Islet of Langerhans (tissue), 1 donor: Measurements from ENCODE around the gene CST3.
"Not testable (repeated sequence)": the region's sequence is repeated elsewhere in the genome, so short reads cannot be mapped to it uniquely, and the experiment has no call there.

Source experiments
- FAIRE-seq: peaks from one replicate; lab custom pipeline; 2011; peaks lifted over from hg19 to GRCh38; lab: Jason Lieb, UNC

The CST3 gene

DNA sequence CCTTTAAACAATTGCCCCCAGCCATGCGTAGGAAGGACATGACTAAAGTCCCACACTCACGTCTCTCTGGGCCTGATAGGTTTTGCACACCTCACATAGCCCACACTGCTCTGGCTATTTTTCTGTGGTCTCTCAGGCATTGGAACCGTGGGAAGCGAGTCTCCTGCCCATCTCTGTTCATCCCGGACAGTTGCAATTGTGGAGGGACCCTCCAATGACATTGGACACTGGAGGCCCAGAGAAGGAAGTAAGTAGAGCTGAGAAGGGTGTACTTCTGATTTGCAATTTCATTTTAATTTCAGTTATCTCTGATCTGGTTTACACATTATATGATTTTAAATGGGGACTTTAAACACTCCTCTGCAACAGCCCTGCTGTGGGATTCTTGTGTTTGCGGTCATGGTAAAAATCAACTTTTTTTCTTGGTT, 23.3 kb upstream of the CST3 start:
- FAIRE-seq: no peak

DNA sequence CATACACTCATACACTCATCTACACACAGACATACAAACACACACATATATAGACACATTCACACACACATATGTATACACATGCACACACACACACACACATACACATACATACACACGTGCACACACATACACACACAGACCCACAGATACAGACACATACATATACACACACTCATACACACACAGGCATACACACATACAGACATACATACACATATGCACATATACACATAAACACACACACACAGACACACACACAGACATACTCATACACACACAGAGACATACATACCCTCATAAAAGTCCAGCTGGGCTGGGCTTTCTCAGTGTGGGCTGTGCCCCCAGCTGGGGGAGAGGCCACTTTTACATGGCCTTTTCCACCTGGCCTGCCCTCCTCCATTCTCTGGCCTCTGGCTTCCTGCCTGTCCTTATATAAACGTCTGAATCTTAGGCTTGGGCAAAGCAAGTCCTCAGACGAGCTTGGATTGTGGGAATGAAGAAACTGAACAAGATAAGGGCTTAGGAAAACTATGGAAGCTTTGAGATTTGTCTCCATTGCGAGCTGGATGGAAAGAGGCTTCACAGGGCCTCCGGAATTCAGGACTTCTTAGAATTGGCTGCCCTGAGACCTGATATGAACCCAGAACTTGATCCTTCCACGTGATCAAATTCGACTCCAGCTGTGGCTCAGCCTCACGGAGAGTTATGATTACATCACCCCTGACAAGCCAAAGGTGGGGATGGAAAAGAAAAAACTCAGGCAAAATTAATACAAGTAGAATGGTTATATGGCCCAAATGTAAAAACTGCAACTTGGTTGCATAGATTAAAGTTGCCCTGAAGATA, 22.5 kb upstream of the CST3 start:
- FAIRE-seq: no peak

DNA sequence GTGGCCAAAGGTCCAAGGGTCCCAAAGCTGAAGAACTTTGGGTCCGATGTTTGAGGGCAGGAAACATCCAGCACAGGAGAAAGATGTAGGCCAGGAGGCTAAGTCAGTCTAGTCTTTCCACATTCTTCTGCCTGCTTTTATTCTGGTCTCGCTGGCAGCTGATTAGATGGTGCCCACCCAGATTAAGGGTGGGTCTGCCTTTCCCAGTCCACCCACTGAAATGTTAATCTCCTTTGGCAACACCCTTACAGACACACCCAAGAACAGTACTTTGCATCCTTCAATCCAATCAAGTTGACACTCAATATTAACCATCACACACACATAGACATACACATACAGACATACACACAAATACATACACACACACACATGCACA, 21.8 kb upstream of the CST3 start:
- not testable (repeated sequence) for FAIRE-seq

DNA sequence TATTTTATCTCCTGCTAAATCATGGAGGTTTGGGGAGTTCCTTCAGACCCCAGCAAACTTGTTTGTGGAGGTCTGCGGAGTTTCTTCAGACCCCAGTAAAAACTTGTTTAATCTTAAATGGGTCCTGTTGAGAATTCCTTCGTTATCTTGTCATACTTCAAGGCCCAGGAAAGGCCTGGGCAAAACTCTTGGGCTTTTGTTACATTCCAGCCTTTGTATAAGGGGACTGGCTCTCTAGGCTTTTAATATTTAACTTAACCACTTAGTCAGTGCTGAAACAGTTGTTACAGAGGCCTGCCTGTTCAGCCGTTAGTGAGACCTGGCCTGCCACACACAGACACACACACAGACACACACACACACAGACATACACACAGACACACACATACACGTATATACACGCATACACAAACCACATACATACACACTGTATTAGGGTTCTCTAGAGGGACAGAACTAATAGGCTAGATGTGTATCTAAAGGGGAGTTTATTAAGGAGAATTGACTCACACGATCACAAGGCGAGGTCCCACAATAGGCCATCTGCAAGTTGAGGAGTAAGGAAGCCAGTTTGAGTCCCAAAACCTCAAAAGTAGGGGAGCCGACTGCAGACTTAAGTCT, 21.3 kb upstream of the CST3 start:
- no peak for FAIRE-seq

DNA sequence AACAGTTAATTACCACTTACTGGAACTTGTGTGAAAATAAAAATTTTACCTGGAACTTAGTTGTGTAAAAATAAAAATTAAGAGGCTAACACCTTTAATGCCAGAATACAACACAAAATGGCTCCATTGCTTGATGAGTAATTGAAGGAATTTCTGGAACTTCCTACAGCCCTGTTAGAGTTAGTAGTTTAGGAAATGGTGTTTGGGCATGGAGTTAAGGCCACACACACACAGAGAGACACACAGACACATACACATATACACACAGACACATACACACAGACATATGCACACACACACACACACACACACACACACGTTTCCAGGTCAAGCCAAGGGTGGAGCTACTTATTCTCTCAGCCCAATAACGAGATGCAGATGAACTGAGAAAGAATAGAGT, 20.6 kb upstream of the CST3 start:
- FAIRE-seq: no peak

DNA sequence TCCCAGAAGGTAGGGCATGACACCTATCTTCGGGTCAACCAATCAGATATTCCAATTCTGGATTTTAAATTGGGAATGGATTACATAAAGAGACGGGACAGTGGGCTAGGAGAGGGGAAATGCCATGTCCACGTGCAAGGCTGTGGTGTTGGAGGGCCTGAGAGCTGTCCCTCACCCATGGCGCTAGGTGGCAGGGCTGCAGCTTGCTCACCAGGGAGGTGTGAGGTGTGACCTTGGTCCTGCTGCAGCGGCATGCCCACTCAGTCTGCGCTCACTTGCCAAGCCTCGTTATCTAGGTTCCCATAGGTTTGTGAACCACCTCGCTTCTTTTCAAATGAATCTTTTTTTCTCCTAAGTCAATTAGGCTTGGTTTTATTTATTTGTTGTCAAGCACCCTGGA, 19.4 kb upstream of the CST3 start:
- no peak for FAIRE-seq

DNA sequence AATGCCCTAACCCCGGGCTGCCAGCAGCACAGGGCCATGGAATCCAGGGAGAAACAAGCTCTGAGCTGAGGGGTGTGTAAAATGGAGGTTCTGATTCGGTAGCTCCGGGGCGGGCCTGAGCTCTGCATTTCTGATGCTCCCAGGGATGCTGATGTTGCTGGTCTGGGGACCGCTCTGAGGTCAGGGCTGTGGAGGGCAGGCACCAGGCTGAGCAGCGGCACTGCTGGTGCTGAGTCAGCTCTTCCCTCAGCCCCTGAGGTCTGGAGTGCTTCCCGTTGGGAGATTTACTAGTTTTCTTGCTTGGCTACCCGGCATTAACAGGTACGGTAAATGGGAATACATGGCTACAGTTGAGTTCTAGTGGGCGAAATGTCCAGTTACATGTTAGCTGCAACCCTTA, 18.6 kb upstream of the CST3 start:
- no peak for FAIRE-seq

DNA sequence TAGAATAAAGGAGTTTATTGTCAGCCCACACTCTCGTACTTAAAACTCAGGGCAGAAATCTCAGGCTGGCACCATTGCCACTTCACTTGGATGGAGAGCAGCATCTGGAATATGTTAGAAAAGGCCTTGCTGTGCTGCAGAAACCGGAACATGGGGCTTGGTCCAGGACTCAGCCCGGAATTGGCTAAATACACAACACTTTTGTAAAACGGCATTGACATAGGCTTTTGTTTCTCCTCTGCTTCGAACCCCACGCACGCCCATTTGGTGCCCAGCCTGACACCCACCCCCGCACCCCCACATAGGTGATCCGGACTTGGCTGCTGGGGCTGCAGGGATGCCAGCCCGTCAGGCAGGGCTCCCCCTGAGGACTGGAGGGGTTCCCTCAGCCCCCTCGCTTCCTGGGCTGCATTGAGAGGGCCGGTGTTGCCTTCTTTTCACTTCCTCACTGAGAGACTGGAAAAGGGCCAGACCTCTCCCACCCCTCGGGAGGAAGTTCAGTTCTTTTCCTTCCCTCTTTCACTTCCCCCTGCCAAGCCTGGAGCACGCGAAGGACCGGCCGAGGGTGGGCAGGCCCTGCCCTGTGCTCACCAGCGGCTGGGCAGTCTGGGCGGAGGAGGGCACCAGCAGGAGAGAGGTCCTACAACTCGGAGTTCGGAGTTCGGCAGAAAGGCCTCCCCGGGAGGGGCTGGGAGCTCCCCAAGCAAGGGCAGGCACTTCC, 17.9 kb upstream of the CST3 start:
- FAIRE-seq: no peak

DNA sequence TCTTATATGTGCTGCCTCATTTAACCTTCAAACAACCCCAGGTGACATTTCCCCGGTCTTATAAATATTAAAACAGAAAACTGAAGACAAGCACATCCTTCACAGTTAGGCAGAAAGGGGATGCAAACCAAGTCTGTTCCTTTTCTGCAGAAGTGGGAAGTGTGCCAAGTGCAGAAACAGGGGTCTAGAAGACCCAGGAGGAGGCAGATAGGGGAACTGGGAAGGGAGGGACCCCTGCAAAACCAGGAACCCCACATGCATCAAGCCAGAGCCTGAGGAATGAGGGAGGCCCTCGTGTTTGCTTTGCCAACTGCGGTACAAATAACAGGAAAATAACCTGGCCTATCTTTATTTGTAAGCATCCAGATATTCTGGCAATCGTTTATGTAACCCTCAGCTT, 17.0 kb upstream of the CST3 start:
- no peak for FAIRE-seq

DNA sequence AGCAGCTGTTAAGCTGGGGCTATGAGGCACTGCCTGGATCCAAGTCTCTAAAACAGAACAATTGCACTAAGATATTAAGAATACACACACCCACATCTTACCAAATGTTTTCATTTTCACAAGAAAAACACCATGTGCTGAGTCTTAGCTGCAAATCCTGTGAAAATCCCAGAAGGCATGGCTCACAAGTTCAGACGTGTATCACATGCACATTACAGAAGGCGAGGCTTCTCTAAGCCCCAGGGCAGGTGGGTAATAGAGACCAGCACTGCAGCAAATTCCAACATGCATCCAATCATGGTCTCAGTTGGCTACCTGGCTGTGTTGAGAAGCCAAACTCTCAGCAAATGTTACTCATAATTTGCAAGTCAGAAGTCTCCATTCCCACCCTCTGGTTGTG, 16.2 kb upstream of the CST3 start:
- no peak for FAIRE-seq

DNA sequence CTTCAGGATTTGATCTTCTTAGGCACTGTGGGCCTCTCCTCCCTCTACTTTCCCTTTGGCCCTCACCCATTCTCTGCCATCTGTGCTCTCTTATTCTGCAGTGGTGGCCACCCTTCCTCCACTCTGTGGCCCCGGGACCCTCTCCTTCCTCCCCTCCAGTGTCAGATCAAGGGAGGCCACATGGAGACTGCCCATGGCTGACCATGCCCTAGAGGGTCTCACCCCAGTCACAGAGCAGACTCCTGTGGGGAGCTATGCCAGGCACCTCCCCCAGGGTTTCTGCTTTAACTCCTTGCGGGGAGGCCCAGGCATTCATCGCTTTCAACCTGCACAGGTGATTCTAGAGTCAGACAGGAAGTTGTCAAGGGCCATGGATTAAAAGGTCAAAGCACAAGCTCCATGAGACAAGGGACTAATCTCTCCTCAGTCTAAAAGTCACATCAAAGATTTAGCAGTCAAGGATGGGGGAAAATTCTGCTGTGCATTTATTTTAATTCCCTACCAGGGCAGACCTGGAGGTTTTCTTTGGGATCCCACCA, 15.7 kb upstream of the CST3 start:
- no peak for FAIRE-seq

DNA sequence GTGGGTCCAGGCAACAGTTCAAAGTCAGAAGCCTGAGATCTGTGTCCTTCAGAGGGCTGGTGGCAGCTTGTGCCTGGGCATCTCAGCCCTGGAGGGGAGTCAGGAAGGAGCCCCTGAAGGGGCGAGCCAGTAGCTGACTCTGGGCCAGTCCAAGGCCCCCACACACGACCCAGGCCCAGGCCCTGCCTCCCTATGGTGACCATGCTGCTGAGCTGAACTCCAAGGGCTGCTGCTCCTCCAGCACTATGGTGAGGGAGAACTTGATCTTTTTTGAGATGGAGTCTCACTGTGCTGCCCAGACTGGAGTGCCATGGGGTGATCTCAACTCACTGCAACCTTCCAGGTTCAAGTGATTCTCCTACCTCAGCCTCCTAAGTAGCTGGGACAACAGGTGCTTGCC, 15.2 kb upstream of the CST3 start:
- no peak for FAIRE-seq

DNA sequence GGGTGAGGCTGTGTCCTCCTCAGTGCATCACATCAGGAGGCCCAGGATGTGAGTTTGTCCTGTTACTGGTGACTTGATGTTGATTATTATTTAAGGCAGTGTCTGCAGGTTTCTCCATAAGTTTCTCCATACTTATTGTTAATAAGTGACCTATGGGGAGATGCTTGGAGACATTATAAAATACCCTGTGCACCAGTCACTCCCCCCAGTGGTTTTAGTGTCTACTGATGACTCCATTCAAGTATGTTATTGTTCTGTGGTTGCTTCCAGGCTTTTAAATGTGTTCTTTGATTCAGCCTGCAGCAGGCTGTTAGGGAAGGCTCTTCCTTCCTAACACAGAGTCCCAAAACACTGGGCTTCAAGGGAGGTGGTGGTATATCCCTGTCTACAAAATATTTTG, 14.6 kb upstream of the CST3 start:
- no peak for FAIRE-seq

DNA sequence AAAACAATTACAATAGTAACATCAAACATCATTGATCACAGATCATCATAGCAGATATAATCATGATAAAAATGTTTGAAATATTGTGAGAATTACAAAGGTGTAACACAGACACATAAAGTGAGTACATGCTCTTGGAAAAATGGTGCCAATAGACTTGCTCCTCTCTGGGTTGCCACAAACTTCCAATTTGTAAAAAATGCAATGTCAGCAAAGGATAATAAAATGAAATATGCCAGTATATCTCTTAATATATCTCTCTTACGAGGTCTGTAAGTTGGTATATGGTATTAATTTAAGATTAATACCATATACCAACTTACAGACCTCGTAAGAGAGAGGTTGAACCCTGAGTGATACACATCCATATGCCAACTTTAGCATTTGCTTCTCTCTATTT, 13.4 kb upstream of the CST3 start:
- FAIRE-seq: no peak

DNA sequence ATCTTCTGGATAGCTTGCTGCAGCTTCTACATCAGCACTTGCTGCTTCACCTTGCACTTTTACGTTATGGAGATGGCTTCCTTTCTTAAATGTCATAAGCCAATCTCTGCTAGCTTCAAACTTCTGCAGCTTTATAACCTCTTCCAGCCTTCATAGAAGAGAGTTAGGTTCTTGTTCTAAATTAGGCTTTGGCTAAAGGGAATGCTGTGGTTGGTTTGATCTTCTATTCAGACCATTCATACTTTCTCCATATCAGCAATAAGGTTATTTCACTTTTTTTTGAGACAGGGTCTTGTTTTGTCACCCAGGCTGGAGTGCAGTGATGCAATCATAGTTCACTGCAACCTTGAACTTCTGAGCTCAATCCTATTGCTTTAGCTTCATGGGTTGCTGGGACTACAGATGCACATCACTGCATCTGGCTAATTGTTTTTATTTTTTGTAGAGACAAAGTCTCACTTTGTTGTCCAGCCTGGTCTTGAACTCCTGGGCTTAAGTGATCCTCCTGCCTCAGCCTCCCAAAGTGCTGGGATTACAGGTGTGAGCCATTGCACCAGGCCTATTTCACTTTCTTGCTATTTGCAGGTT, 12.2 kb upstream of the CST3 start:
- no peak for FAIRE-seq

DNA sequence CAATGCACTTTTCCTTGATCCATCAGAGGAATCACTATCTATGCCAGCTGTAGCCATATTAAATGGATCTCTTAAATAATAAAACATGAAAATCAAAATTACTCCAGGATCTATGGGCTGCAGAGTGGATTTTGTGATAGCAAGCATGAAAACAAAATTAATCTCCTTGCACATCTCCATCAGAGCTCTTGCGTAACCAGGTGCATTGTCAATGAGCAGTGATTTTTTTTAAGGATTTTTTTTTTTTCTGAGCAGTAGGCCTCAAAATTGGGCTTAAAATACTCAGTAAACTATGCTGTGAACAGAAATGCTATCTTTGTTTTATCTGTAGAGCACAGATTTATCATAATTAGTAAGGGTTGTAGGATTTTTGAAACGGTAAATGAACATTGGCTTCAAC, 11.5 kb upstream of the CST3 start:
- FAIRE-seq: no peak

DNA sequence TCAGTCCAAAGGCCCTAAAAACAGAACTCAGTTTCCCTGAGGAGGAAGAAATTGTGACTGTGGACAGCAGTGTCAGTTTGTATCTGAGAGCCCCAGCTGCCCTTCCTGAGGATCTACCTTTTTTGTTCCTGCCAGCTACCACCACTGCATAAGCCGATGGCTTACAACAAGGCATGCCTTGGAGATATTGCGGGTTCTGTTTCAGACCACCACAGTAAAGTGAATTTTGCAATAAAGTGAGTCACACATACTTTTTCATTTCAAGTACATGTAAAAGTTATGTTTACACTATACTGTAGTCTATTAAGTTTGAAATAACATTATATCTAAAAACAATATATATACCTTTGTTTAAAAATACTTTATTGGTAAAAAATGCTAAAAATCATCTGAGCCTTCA, 9.6 kb upstream of the CST3 start:
- FAIRE-seq: no peak

DNA sequence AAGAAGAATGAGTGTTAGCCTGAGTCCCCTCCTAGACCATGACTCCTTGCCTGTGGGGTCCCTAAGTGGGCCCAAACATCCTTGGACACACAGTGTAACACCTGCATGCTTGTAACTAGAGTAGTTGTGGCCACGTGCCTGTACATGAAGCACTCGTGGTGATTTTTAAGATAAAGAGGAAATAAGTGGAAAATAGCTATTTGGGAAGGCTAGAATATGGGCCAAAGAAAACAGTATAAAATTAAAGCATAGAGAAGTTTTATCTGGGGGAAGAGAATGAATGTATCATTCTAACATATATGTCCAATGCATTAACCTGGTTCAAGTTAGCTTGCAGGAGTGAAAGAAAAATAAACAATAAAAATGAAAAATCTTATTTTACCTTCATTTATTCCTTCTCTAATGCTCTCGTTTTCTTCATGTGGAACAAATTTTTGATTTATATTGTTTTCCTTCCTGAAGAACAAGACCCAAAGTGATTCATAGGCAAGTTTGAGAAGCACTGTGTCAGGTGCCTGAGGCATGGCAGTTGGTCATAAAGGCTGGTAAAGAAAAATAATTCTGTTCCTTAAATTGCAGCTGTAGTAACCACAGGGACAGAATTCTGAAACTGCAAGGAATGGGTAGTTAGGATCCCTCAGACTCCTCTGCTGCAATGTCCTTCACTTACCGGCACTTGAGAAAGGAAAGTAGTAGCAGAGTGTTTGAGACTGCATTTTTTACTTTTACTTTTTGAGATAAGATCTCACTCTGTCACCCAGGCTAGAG, 8.5 kb upstream of the CST3 start:
- FAIRE-seq: no peak

DNA sequence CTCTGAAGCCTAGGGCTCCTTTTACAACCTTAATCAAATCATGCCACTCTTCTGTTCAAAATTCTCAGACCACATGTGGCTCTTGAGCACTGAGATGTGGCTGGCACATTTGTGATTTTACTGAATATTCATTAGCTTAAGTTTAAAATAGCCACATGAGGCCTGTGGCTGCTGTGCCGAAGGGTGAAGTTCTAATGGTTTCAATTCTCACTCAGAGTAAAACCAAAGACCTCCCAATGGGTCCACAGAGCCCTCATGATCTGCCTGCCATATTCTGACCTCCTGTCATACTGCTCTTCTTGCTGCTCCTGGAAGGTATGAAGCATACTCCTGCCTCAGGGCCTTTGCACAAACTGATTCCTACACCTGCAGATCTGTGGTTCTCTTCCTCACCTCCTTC, 7.8 kb upstream of the CST3 start:
- FAIRE-seq: no peak

DNA sequence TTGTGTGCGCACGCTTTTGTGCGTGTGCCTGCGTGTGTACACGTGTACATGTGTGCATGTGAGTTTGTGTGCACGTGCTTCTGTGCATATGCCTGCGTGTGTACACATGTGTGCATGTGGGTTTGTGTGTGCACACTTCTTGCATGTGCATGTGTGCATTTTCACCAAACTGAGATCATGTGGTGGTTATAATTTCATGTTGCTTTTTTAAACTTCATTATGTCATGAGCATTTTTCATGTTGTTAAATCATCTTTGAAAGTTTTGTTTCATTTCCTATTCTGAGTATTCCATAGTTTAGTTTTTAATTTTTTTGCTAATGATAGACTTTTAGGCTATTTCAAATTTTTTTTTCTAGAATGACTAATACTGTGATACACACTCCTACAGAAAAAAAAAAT, 6.4 kb upstream of the CST3 start:
- FAIRE-seq: no peak

DNA sequence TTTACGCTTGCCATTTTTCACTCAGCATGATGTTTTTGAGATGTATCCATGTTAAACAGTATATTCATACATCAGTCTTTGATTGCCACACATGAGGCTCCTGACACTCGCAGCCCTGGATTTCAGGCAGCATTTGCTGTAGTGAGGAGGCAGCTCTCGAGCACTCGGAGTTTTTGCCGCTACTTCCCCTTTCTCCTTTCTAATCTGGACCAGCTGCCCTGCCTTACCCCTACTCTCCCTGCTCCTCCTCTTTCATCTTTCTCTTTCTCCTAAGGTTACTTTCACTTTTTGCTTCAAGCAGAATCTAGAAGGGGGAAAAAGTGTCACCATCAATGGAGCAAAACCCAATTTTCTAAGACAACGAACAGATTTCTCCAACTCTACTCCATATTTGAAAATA, 5.9 kb upstream of the CST3 start:
- FAIRE-seq: no peak
